Measurements from ENCODE around the gene LYPLAL1. TPM values are rescaled to one million over a fixed set of nuclear protein-coding genes. Genes with fewer than 3 reads are reported as not detected.
A peak's percentile ranks its signal among the peaks of the same experiment; 100 is the strongest.

Gene LYPLAL1
- total and polyA plus RNA-seq, 9 of the 15 experiments (the other 6 are each of a cell fraction or from before 2014, with no cell fraction given): 14.9 to 179 (median 46.3) TPM

- TF ChIP-seq AFF4 (CRISPR knock-in tag; IDR thresholded peaks at IDR 0.05) (no peak), BRD4 (IDR thresholded peaks at IDR 0.05) (no peak), HMGXB4 (CRISPR knock-in tag; IDR thresholded peaks at IDR 0.05) (no peak), BRF1 (IDR thresholded peaks at IDR 0.05; ENCODE audit: borderline replicate concordance, extremely low read depth, insufficient read length) (no peak)
These were observed 41.8 kb downstream of the LYPLAL1 start (continued) for GRCh38 chr1:219215477-219215876.

- peak in 1 of 4 experiments; percentile 19 for DNase-seq (ENCODE audit: extremely low read depth in 1 of 4, low spot score in 3 of 4)
- in situ Hi-C loops (cut with MboI): no loop called here
- Histone ChIP-seq H3K27ac (ENCODE audit: extremely low read depth, low read depth, low read length) (no peak overlapping the region), H3K27me3 (ENCODE audit: control insufficient read depth in 2 of 2, insufficient read depth in 2 of 2, low read length in 2 of 2) (no peaks in the 10 kb centered on the region), H3K9me1 (ENCODE audit: control insufficient read depth, insufficient read depth, low read length) (peaks cover 3% of the 10 kb centered on the region), H3K36me3 (ENCODE audit: control insufficient read depth, insufficient read depth, low read length) (no peaks in the 10 kb centered on the region; the same call in 2 of the 3 replicates), H2AFZ (ENCODE audit: low read depth, low read length) (no peak overlapping the region), H3K9ac (ENCODE audit: insufficient read depth in 1 of 2, low read depth in 2 of 2, low read length in 2 of 2) (no peak overlapping the region), H3K4me3 (no peak overlapping the region), H3K4me1 (replicated peaks in 1 of 2; ENCODE audit: control insufficient read depth in 2 of 2, insufficient read depth in 2 of 2, low read length in 2 of 2) (no peaks in the 10 kb centered on the region), H3K9me3 (replicated peaks; ENCODE audit: control insufficient read depth, insufficient read depth, low read depth, low read length) (no peaks in the 10 kb centered on the region), H3K4me2 (ENCODE audit: insufficient read depth, low read length) (no peak overlapping the region), H3K79me2 (ENCODE audit: control insufficient read depth, insufficient read depth, low read length) (no peaks in the 10 kb centered on the region), H4K20me1 (replicated peaks; ENCODE audit: control insufficient read depth, insufficient read depth, low read length) (no peaks in the 10 kb centered on the region)
- intact Hi-C loops (cut with micrococcal nuclease): no loop called here
- CTCF ChIA-PET (ENCODE audit: low intra/inter-chr PET ratio): no interaction called here
- FAIRE-seq: no peak
- BruUV-seq (replicated peaks): no TSS peak
- peak; percentile 75 for ATAC-seq
- WGBS (ENCODE audit: insufficient coverage, low coverage, missing lambda C conversion rate): 72% methylated on average over 3 of the region's 3 CpGs
- POLR2A ChIA-PET: interaction anchor here (0.6 to 1.8 kb wide), 4 partner anchors 10 to 66 kb away, joined by 3 to 8 read pairs (median 4); no protein-coding TSS in a partner anchor
- TF ChIP-seq MITF (IDR thresholded peaks at IDR 0.05) (no peak), ZNF133 (CRISPR knock-in tag; IDR thresholded peaks at IDR 0.05) (no peak), ZNF212 (CRISPR knock-in tag; IDR thresholded peaks at IDR 0.05) (no peak), RAD21 (CRISPR knock-in tag; conservative IDR thresholded peaks at IDR 0.05 in 1 of 2, IDR thresholded peaks at IDR 0.05 in 1 of 2) (peak in 1 of 2 experiments; percentile 32; a peak in 2 of 4 replicates), CTCF (IDR thresholded peaks at IDR 0.05 in 2 of 3, conservative IDR thresholded peaks at IDR 0.05 in 1 of 3; ENCODE audit: insufficient read depth in 2 of 3, low read depth in 1 of 3, low read length in 3 of 3) (peak in 1 of 3 experiments; percentile 20; a peak in 1 of 6 replicates), FOXK2 (conservative IDR thresholded peaks at IDR 0.05 in 1 of 2, IDR thresholded peaks at IDR 0.05 in 1 of 2; ENCODE audit: low read depth in 2 of 2) (no peak), ESRRB (CRISPR knock-in tag; IDR thresholded peaks at IDR 0.05; ENCODE audit: borderline replicate concordance) (no peak)
These were observed 47.3 kb downstream of the LYPLAL1 start for GRCh38 chr1:219220945-219221344.
